ENCODE results near the gene DNAH10. TPM values are rescaled to one million over a fixed set of nuclear protein-coding genes. Genes with fewer than 3 reads are reported as not detected.

DNAH10 gene
- total and polyA plus RNA-seq, 2 of the 13 experiments (the other 11 are each of a cell fraction or from before 2014, with no cell fraction given), result 0.01 to 0.02 TPM

GRCh38 chr12:123931686-123932321, 169.7 kb downstream of the DNAH10 start:
- POLR2A ChIA-PET, result no interaction called here
- FAIRE-seq, result no peak
- intact Hi-C loops (cut with micrococcal nuclease; ENCODE audit: unreplicated experiment), result no loop called here
- TF ChIP-seq MTA3 (CRISPR knock-in tag; IDR thresholded peaks at IDR 0.05), result no peak
- TF ChIP-seq ZNF431 (CRISPR knock-in tag; IDR thresholded peaks at IDR 0.05; ENCODE audit: borderline replicate concordance, low read depth), result no peak
- no peak for TF ChIP-seq CEBPZ (IDR thresholded peaks at IDR 0.05; ENCODE audit: low read length)
- no peak for TF ChIP-seq SP4 (CRISPR knock-in tag; IDR thresholded peaks at IDR 0.05)
- TF ChIP-seq FOXC1 (CRISPR knock-in tag; IDR thresholded peaks at IDR 0.05; ENCODE audit: borderline replicate concordance), result no peak
- no peak for TF ChIP-seq ZNF589 (CRISPR knock-in tag; conservative IDR thresholded peaks at IDR 0.05)
- TF ChIP-seq AHDC1 (CRISPR knock-in tag; IDR thresholded peaks at IDR 0.05; ENCODE audit: borderline replicate concordance), result no peak
- no peak for TF ChIP-seq IKZF4 (CRISPR knock-in tag; IDR thresholded peaks at IDR 0.05; ENCODE audit: borderline replicate concordance, low read depth, not compliant biosample characterization)
- TF ChIP-seq ZNF782 (CRISPR knock-in tag; IDR thresholded peaks at IDR 0.05; ENCODE audit: borderline replicate concordance), result no peak
- no peak for TF ChIP-seq ZBTB8A (CRISPR knock-in tag; IDR thresholded peaks at IDR 0.05; ENCODE audit: borderline replicate concordance, low read depth)
- no peak for TF ChIP-seq CBX2 (IDR thresholded peaks at IDR 0.05; ENCODE audit: low read depth, low read length)
- no peak for TF ChIP-seq CBX2 (CRISPR knock-in tag; IDR thresholded peaks at IDR 0.05; ENCODE audit: low read depth)
- TF ChIP-seq ETV5 (CRISPR knock-in tag; IDR thresholded peaks at IDR 0.05; ENCODE audit: borderline replicate concordance), result no peak
- TF ChIP-seq WIZ (CRISPR knock-in tag; IDR thresholded peaks at IDR 0.05), result no peak
- TF ChIP-seq ZNF75D (CRISPR knock-in tag; IDR thresholded peaks at IDR 0.05; ENCODE audit: borderline replicate concordance), result no peak
- no peak for TF ChIP-seq ZNF567 (CRISPR knock-in tag; IDR thresholded peaks at IDR 0.05; ENCODE audit: borderline replicate concordance)

More at GRCh38 chr12:123931686-123932321, 169.7 kb downstream of the DNAH10 start:
- Histone ChIP-seq H4K20me1 (ENCODE audit: insufficient read depth, low read length) (no peaks in the 10 kb centered on the region), H3K27me3 (ENCODE audit: control insufficient read depth in 1 of 2, insufficient read depth in 2 of 2, low read length in 2 of 2) (peaks cover 0 to 16% of the 10 kb centered on the region in 2 experiments; a peak in 4 of 5 replicates), H3K27ac (ENCODE audit: extremely low read length, insufficient read depth, low read length) (no peak overlapping the region), H3K36me3 (replicated peaks in 1 of 2; ENCODE audit: control insufficient read depth in 1 of 2, insufficient read depth in 2 of 2, low read length in 2 of 2) (peaks cover 0 to 5% of the 10 kb centered on the region in 2 experiments; a peak in 1 of 5 replicates), H3K9ac (ENCODE audit: insufficient read depth, low read depth, low read length) (no peak overlapping the region), H3K4me3 (replicated peaks in 1 of 3; ENCODE audit: insufficient read depth in 1 of 3, low read depth in 2 of 3, low read length in 3 of 3) (no peak overlapping the region), H3K79me2 (ENCODE audit: insufficient read depth, low read length) (no peaks in the 10 kb centered on the region), H3K4me2 (ENCODE audit: low read depth, low read length) (no peak overlapping the region), H3K4me1 (ENCODE audit: insufficient read depth, low read length) (no peaks in the 10 kb centered on the region), H3K9me3 (ENCODE audit: low read length) (no peaks in the 10 kb centered on the region), H2AFZ (ENCODE audit: low read length) (no peak overlapping the region)
- WGBS (ENCODE audit: low lambda C conversion rate), result 53% methylated on average over 14 of the region's 14 CpGs
- in situ Hi-C loops (cut with HindIII; ENCODE audit: extremely low pct_ligation_motif_present, low pct_unique_long_range_greater_than_20kb), result no loop called here
- BruUV-seq (replicated peaks), result no TSS peak
- DNase-seq (ENCODE audit: low spot score), result no peak
- CTCF ChIA-PET (ENCODE audit: low intra/inter-chr PET ratio, low total read pairs), result no interaction called here
- ATAC-seq, result no peak
